Measurements from ENCODE around the gene HOXB1.
"Not testable (repeated sequence)": the region's sequence is repeated elsewhere in the genome, so short reads cannot be mapped to it uniquely, and the experiment has no call there.

HOXB1 gene

DNA sequence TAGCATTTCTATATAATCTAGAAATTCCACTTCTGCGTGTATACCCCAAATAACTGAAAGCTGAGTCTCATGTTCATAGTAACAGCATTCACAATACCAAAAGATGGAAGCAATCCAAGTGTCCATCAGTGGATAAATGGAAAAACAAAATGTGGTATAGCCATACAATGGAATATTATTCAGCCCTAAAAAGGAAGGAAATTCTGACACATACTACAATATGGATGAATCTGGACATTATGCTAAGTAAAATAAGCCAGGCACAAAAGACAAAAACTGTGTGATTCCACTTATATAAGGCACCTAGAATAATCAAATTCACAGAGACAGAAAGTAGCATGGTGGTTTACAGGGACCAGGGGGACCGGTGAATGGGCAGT is 20.4 kb downstream of the HOXB1 start:
- peaks cover 30% of the 10 kb centered on the region for H3K27me3 Mint-ChIP-seq (ENCODE audit: low read depth)
- no peaks in the 10 kb centered on the region for H3K9me3 Mint-ChIP-seq
- H3K4me3 Mint-ChIP-seq = no peak overlapping the region
- TF ChIP-seq, protein P1, sequence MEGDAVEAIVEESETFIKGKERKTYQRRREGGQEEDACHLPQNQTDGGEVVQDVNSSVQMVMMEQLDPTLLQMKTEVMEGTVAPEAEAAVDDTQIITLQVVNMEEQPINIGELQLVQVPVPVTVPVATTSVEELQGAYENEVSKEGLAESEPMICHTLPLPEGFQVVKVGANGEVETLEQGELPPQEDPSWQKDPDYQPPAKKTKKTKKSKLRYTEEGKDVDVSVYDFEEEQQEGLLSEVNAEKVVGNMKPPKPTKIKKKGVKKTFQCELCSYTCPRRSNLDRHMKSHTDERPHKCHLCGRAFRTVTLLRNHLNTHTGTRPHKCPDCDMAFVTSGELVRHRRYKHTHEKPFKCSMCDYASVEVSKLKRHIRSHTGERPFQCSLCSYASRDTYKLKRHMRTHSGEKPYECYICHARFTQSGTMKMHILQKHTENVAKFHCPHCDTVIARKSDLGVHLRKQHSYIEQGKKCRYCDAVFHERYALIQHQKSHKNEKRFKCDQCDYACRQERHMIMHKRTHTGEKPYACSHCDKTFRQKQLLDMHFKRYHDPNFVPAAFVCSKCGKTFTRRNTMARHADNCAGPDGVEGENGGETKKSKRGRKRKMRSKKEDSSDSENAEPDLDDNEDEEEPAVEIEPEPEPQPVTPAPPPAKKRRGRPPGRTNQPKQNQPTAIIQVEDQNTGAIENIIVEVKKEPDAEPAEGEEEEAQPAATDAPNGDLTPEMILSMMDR (IDR thresholded peaks at IDR 0.05; ENCODE audit: unreplicated experiment in 3 of 3) = no peak
- peaks cover 23% of the 10 kb centered on the region for H3K4me1 Mint-ChIP-seq
- no peak overlapping the region for H3K27ac Mint-ChIP-seq
- H3K36me3 Mint-ChIP-seq (ENCODE audit: low read depth) = no peaks in the 10 kb centered on the region

DNA sequence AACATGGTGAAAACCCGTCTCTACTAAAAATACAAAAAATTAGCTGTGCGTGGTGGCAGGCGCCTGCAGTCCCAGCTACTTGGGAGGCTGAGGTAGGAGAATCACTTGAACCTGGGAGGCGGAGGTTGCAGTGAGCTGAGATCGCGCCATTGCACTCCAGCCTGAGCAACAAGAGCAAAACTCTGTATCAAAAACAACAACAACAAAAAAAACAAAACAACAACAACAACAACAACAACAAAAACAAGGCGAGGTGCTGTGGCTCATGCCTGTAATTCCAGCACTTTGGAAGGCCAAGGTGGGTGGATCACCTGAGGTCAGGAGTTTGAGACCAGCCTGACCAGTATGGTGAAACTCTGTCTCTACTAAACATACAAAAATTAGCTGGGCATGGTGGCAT is 21.1 kb downstream of the HOXB1 start:
- Mint-ChIP-seq H3K27me3 (ENCODE audit: low read depth) (peaks cover 26% of the 10 kb centered on the region), H3K4me1 (peaks cover 17% of the 10 kb centered on the region)
- H3K36me3 Mint-ChIP-seq (ENCODE audit: low read depth); H3K4me3 Mint-ChIP-seq; H3K27ac Mint-ChIP-seq; H3K9me3 Mint-ChIP-seq: not testable (repeated sequence)

DNA sequence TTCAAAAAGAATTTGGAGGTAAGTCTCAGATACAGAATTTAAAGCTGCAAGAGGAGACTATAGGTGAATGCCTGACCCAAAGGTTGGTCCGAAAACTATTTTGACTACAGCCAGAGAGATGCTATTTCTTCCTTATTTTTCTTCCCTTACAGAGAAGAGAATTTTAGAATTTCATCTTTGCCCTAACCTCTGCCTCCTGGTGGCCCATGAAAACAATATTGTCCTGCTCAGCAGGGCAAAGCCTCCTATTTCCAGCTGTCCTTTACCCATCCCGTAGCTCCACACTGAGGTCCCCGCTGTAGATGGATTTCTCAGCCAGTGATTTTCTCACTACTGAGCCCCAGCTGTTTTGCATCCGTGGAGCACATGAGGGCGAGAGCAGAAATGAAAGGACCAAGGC is 24.6 kb downstream of the HOXB1 start:
- Mint-ChIP-seq H3K36me3 (ENCODE audit: low read depth) (no peaks in the 10 kb centered on the region), H3K27ac (no peak overlapping the region), H3K9me3 (no peaks in the 10 kb centered on the region), H3K4me3 (no peak overlapping the region), H3K27me3 (ENCODE audit: low read depth) (peaks cover 27% of the 10 kb centered on the region), H3K4me1 (peaks cover 16% of the 10 kb centered on the region)
- TF ChIP-seq, protein P1 (IDR thresholded peaks at IDR 0.05; ENCODE audit: unreplicated experiment in 3 of 3) = no peak

DNA sequence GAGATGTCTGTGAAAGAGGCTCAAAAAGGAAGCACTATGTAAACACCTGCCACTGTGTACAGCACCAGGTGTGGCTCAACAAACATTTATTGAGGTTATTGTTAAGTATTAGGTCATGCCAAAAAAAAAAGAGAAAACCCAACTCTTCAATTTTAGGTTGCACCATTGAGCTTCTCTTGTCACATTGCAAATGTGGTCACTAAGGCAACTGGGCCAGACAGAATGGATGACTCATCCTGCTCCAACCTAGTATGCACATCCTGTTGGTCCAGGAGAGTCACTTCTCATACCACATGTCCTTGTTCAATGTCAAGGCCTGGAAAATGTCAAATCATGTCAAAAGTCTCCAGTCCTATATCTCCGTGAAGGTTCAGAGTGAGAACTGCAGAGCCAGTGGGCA is 25.0 kb downstream of the HOXB1 start:
- TF ChIP-seq, protein P1 (IDR thresholded peaks at IDR 0.05; ENCODE audit: unreplicated experiment in 3 of 3) = no peak
- no peak overlapping the region for H3K27ac Mint-ChIP-seq
- H3K4me3 Mint-ChIP-seq = no peak overlapping the region
- peaks cover 32% of the 10 kb centered on the region for H3K27me3 Mint-ChIP-seq (ENCODE audit: low read depth)
- H3K9me3 Mint-ChIP-seq = no peaks in the 10 kb centered on the region
- no peaks in the 10 kb centered on the region for H3K36me3 Mint-ChIP-seq (ENCODE audit: low read depth)
- H3K4me1 Mint-ChIP-seq = peaks cover 20% of the 10 kb centered on the region

DNA sequence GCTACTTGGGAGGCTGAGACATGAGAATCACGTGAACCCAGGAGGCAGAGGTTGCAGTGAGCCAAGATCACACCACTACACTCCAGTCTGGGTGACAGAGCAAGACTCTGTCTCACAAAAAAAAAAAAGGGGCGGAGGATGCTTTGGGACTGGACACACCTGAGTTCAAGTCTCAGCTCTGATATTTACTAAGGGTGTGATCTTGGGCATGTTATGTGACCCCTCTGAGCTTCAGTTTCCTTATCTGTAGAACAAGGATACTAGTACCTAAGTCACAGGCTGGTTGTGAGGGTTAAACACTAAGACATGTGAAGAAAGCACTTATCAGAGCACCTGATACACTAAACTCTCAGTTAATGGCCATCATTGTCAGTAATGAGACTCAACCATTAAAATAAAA is 25.9 kb downstream of the HOXB1 start:
- no peak overlapping the region for H3K27ac Mint-ChIP-seq

DNA sequence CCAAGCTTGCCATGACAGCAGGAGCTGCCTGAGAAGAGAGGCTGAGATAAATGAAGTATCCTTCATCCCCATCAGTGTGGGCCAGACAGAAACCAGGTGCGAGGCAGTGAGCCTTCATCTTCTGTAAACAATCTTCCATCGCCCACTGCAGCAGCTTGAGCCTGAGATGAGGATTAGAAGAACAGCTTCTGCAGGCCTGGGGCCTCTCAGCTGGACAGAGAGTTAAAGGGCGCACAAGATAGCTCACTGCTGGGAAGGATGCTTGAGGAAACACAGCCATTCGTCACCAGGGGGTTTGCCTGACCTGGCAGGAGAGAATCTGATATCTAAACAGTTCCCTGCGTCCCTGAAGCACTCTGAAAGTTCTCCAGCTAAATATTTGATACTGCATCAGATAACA is 27.1 kb downstream of the HOXB1 start:
- TF ChIP-seq, protein P1 (IDR thresholded peaks at IDR 0.05; ENCODE audit: unreplicated experiment in 3 of 3) = no peak
- Mint-ChIP-seq H3K9me3 (no peaks in the 10 kb centered on the region), H3K36me3 (ENCODE audit: low read depth) (no peaks in the 10 kb centered on the region)

More for the DNA sequence above, 25.9 kb downstream of the HOXB1 start:
- H3K9me3 Mint-ChIP-seq = no peaks in the 10 kb centered on the region
- H3K4me3 Mint-ChIP-seq = no peak overlapping the region
- peaks cover 29% of the 10 kb centered on the region for H3K4me1 Mint-ChIP-seq
- peaks cover 34% of the 10 kb centered on the region for H3K27me3 Mint-ChIP-seq (ENCODE audit: low read depth)
- TF ChIP-seq, protein P1 (IDR thresholded peaks at IDR 0.05; ENCODE audit: unreplicated experiment in 3 of 3) = no peak
- no peaks in the 10 kb centered on the region for H3K36me3 Mint-ChIP-seq (ENCODE audit: low read depth)

More for the DNA sequence above, 27.1 kb downstream of the HOXB1 start:
- Mint-ChIP-seq H3K27ac (peak overlapping the region in 1 of 3 experiments; percentile 64), H3K27me3 (ENCODE audit: low read depth) (peaks cover 34% of the 10 kb centered on the region), H3K4me3 (no peak overlapping the region), H3K4me1 (peaks cover 33% of the 10 kb centered on the region)
